Caco-2 (cell line): ENCODE measurements around the gene SLC7A8. TPM values are rescaled to one million over a fixed set of nuclear protein-coding genes. Genes with fewer than 3 reads are reported as not detected.
"Not testable (repeated sequence)": the region's sequence is repeated elsewhere in the genome, so short reads cannot be mapped to it uniquely, and the experiment has no call there.

Experiments
- Bru-seq: library from RNA; stranded (reverse); fragments of 400-500 nt; gene quantifications from one replicate; lab custom pipeline; 2021; lab: Mats Ljungman, UMichigan
- BruChase-seq, 2 experiments: library from RNA; stranded (reverse); fragments of 400-500 nt; gene quantifications; one replicate each; lab custom pipeline; 2021; lab: Mats Ljungman, UMichigan
- BruUV-seq: library from RNA; stranded (reverse); fragments of 400-500 nt; replicated peaks from 2 replicates; lab custom pipeline; 2021; lab: Mats Ljungman, UMichigan
- CTCF ChIA-PET: fragments of 300-600 bp; sonication (Branson Sonifier 250); formaldehyde crosslinking; loops from one replicate; lab custom pipeline; 2022; ENCODE audit warnings: antibody characterized with exemption; lab: Charles Lee
- POLR2A ChIA-PET: fragments of 300-600 bp; sonication (Branson Sonifier 250); formaldehyde crosslinking; loops from one replicate; lab custom pipeline; 2022; ENCODE audit warnings: antibody characterized with exemption; lab: Charles Lee
- DNase-seq, 2 experiments: peaks; one replicate each; pipeline versions ENCODE4 v3.0.0 to v3.0.0-alpha.2; 2020 to 2022
- H3K27me3 ChIP-seq: replicated peaks from 2 replicates; pipeline ENCODE4 v1.6.0; 2011; ENCODE audit warnings: low read length; ENCODE audit not compliant: control insufficient read depth, insufficient read depth
- H3K36me3 ChIP-seq: 2 replicates; pipeline ENCODE4 v1.5.1; 2011; ENCODE audit warnings: low read length; ENCODE audit not compliant: control insufficient read depth, insufficient read depth
- H3K4me1 ChIP-seq: fragments of 250-450 bp; sonication (Bioruptor Pico); 2 replicates; pipeline ENCODE4 v1.5.1; 2020; ENCODE audit warnings: mild to moderate bottlenecking
- H3K4me3 ChIP-seq: 2 replicates; pipeline ENCODE4 v1.5.1; 2011; ENCODE audit warnings: low read depth, mild to moderate bottlenecking, control low read depth, low read length
- H3K9me3 ChIP-seq: fragments of 250-450 bp; sonication (Bioruptor Pico); 2 replicates; pipeline ENCODE4 v1.5.1; 2020; ENCODE audit warnings: mild to moderate bottlenecking, moderate library complexity
- H3K27ac Mint-ChIP-seq: one replicate; pipeline ENCODE4 v1.8.0; 2022; ENCODE audit warnings: mixed read lengths; ENCODE audit not compliant: unreplicated experiment
- H3K27me3 Mint-ChIP-seq: one replicate; pipeline ENCODE4 v1.8.0; 2022; ENCODE audit warnings: mixed read lengths; ENCODE audit not compliant: insufficient read depth, unreplicated experiment
- H3K36me3 Mint-ChIP-seq: one replicate; pipeline ENCODE4 v1.8.0; 2022; ENCODE audit warnings: mild to moderate bottlenecking, mixed read lengths; ENCODE audit not compliant: insufficient read depth, unreplicated experiment
- H3K4me1 Mint-ChIP-seq: one replicate; pipeline ENCODE4 v1.8.0; 2022; ENCODE audit warnings: low read depth, mixed read lengths; ENCODE audit not compliant: unreplicated experiment
- H3K4me3 Mint-ChIP-seq: one replicate; pipeline ENCODE4 v1.8.0; 2022; ENCODE audit warnings: mild to moderate bottlenecking, moderate library complexity, mixed read lengths; ENCODE audit not compliant: unreplicated experiment
- H3K9me3 Mint-ChIP-seq: one replicate; pipeline ENCODE4 v1.8.0; 2022; ENCODE audit warnings: mixed read lengths; ENCODE audit not compliant: unreplicated experiment
- CTCF ChIP-seq, 2 experiments: fragments of 200-600 bp in 1 of 2; IDR thresholded peaks; 1 replicate in 1 of 2; 2 replicates in 1 of 2; pipeline versions ENCODE4 v1.5.1 to v1.8.0; 2011 to 2022; ENCODE audit warnings: antibody characterized with exemption in 1 of 2, control low read depth in 1 of 2, inconsistent platforms in 1 of 2, low read depth in 1 of 2, low read length in 1 of 2, mild to moderate bottlenecking in 1 of 2, moderate library complexity in 1 of 2; ENCODE audit not compliant: insufficient read depth in 1 of 2, severe bottlenecking in 1 of 2, unreplicated experiment in 1 of 2
- intact Hi-C: fragments of 100-400 bp; cut with micrococcal nuclease; formaldehyde crosslinking; loops from one replicate; pipeline ENCODE4 v1.10.0; 2022; ENCODE audit not compliant: unreplicated experiment
- long read RNA-seq: library from polyadenylated mRNA; stranded (forward); transcript quantifications from one replicate; pipeline ENCODE4 v2.0.0, GENCODE V29; 2022
- total RNA-seq: library from RNA; stranded (reverse); gene quantifications from 2 replicates; pipeline ENCODE4 v1.2.3, GENCODE V29; 2022

Gene SLC7A8
- 26.9 and 28.9 TPM in 2 replicates for total RNA-seq
- Bru-seq, nascent RNA = percentile 47 among the genes with signal in this experiment
- percentile 56 among the genes with signal in this experiment for BruChase-seq, experiment 1, labeled RNA remaining after a 2-hour chase
- percentile 70 among the genes with signal in this experiment for BruChase-seq, experiment 2, labeled RNA remaining after a 6-hour chase
- long read RNA-seq, full-length matches to known transcripts = 9 of 20 reads
- long read RNA-seq, partial matches to known transcripts = 0 of 20 reads
- long read RNA-seq, other reads (novel, unspliced or antisense) = 11 of 20 reads

GRCh38 chr14:23183479-23183878, at the start of gene SLC7A8:
SLC7A8 (minus strand) TSS chr14:23183660; CDS start chr14:23182914, 746 bp downstream.
- H3K9me3 Mint-ChIP-seq = no peaks in the 10 kb centered on the region
- H3K27me3 Mint-ChIP-seq = no peaks in the 10 kb centered on the region
- Histone ChIP-seq H3K9me3 (no peaks in the 10 kb centered on the region), H3K36me3 (no peaks in the 10 kb centered on the region), H3K4me3 (peak within 1 kb of the TSS; percentile 54), H3K27me3 (no peaks in the 10 kb centered on the region), H3K4me1 (peaks cover 13% of the 10 kb centered on the region)
- CTCF ChIA-PET = interaction anchor here (1.0 to 10.6 kb wide), 2 partner anchors 63 to 115 kb away, joined by 3 to 176 read pairs; partner anchors contain the start of gene CEBPE
- DNase-seq = peak; percentile 39 to 58
- no peak within 1 kb of the TSS for H3K4me3 Mint-ChIP-seq
- POLR2A ChIA-PET = no interaction called here
- H3K36me3 Mint-ChIP-seq = no peaks in the 10 kb centered on the region
- peaks cover 12% of the 10 kb centered on the region for H3K4me1 Mint-ChIP-seq
- no peak within 1 kb of the TSS for H3K27ac Mint-ChIP-seq
- intact Hi-C loops = loop anchor here (1.0 to 2.0 kb wide), 2 partner anchors 37 to 63 kb away; no protein-coding TSS in a partner anchor
- BruUV-seq = no TSS peak
- TF ChIP-seq CTCF (IDR thresholded peaks at IDR 0.05; ENCODE audit: insufficient read depth in 1 of 2, low read depth in 1 of 2, low read length in 1 of 2, severe bottlenecking in 1 of 2, unreplicated experiment in 1 of 2) = no peak

- DNase-seq, H3K36me3 Mint-ChIP-seq, H3K36me3 ChIP-seq, BruUV-seq, intact Hi-C loops, H3K9me3 ChIP-seq, H3K27me3 ChIP-seq, H3K9me3 Mint-ChIP-seq, CTCF ChIA-PET, H3K27me3 Mint-ChIP-seq, H3K27ac Mint-ChIP-seq, POLR2A ChIA-PET, H3K4me1 Mint-ChIP-seq, H3K4me3 ChIP-seq, H3K4me3 Mint-ChIP-seq, H3K4me1 ChIP-seq: not testable (repeated sequence)
Measured at GRCh38 chr14:23232241-23232808, 48.9 kb upstream of the SLC7A8 start.

- ChIA-PET POLR2A (no interaction called here), CTCF (no interaction called here)
- intact Hi-C loops = no loop called here
Measured at GRCh38 chr14:23228812-23229211, 45.4 kb upstream of the SLC7A8 start.

More at GRCh38 chr14:23228812-23229211, 45.4 kb upstream of the SLC7A8 start:
- Mint-ChIP-seq H3K9me3 (peaks cover 15% of the 10 kb centered on the region), H3K27ac (no peak overlapping the region), H3K27me3 (peaks cover 6% of the 10 kb centered on the region), H3K4me3 (no peak overlapping the region), H3K4me1 (no peaks in the 10 kb centered on the region), H3K36me3 (no peaks in the 10 kb centered on the region)
- BruUV-seq = no TSS peak
- H3K4me1 ChIP-seq = no peaks in the 10 kb centered on the region
- H3K27me3 ChIP-seq = no peaks in the 10 kb centered on the region
- peaks cover 5% of the 10 kb centered on the region; the same call in 1 of the 2 replicates for H3K9me3 ChIP-seq
- no peaks in the 10 kb centered on the region for H3K36me3 ChIP-seq
- H3K4me3 ChIP-seq = no peak overlapping the region
- TF ChIP-seq CTCF (IDR thresholded peaks at IDR 0.05; ENCODE audit: insufficient read depth in 1 of 2, low read depth in 1 of 2, low read length in 1 of 2, severe bottlenecking in 1 of 2, unreplicated experiment in 1 of 2) = no peak
- DNase-seq = no peak
